ENCODE measurements around the gene OSBPL2.

OSBPL2 gene

GRCh38 chr20:62330576-62331317, 92.4 kb downstream of the OSBPL2 start:
- DNase-seq, result no peak

GRCh38 chr20:62331347-62331746, 93.0 kb downstream of the OSBPL2 start:
- no peak for DNase-seq

- DNase-seq, result no peak
These were observed 94.1 kb downstream of the OSBPL2 start for GRCh38 chr20:62332421-62332820.

GRCh38 chr20:62332989-62333819, 94.9 kb downstream of the OSBPL2 start:
- DNase-seq, result no peak

- no peak for DNase-seq
These were observed 95.7 kb downstream of the OSBPL2 start for GRCh38 chr20:62333820-62334595.

GRCh38 chr20:62334881-62335280, 96.6 kb downstream of the OSBPL2 start:
- DNase-seq, result no peak

- no peak for DNase-seq
These were observed 97.2 kb downstream of the OSBPL2 start for GRCh38 chr20:62335532-62335931.

GRCh38 chr20:62336329-62336728, 98.0 kb downstream of the OSBPL2 start:
- no peak for DNase-seq

- no peak for DNase-seq
These were observed 98.6 kb downstream of the OSBPL2 start for GRCh38 chr20:62336775-62337557.

- DNase-seq, result no peak
These were observed 99.4 kb downstream of the OSBPL2 start for GRCh38 chr20:62337558-62338293.

- DNase-seq, result no peak
These were observed 99.9 kb downstream of the OSBPL2 start for GRCh38 chr20:62338294-62338620.

- DNase-seq, result no peak
These were observed 101.3 kb downstream of the OSBPL2 start for GRCh38 chr20:62339647-62340062.

GRCh38 chr20:62342910-62343309, 104.6 kb downstream of the OSBPL2 start:
- no peak for DNase-seq

GRCh38 chr20:62344092-62344491, 105.8 kb downstream of the OSBPL2 start:
- DNase-seq, result no peak

- DNase-seq, result no peak
These were observed 106.5 kb downstream of the OSBPL2 start for GRCh38 chr20:62344782-62345181.

Measured in activated CD8-positive, alpha-beta memory T cell treated with anti-CD3 and anti-CD28 coated beads for 24 hours (primary cell).